BJ (cell line): ENCODE measurements around the gene TMEM114. TPM values are rescaled to one million over a fixed set of nuclear protein-coding genes. Genes with fewer than 3 reads are reported as not detected.

Source experiments
- CTCF ChIA-PET: fragments of 350-600 bp; formaldehyde crosslinking; extraction: SDS; loops from one replicate; lab custom pipeline; 2021; ENCODE audit warnings: antibody characterized with exemption, inconsistent platforms; lab: Yijun Ruan, JAX
- POLR2A ChIA-PET: fragments of 300-600 bp; sonication (Branson Sonifier 250); formaldehyde crosslinking; extraction: SDS; loops from one replicate; lab custom pipeline; 2021; ENCODE audit warnings: antibody characterized with exemption; lab: Charles Lee
- DNase-seq: peaks from one replicate; pipeline ENCODE4 v3.0.0-alpha.2; 2011; ENCODE audit warnings: low read depth
- H3K27me3 ChIP-seq: 2 replicates; pipeline ENCODE4 v1.6.0; 2011; ENCODE audit warnings: low read length; ENCODE audit not compliant: control insufficient read depth, insufficient read depth
- H3K36me3 ChIP-seq: 2 replicates; pipeline ENCODE4 v1.5.1; 2011; ENCODE audit warnings: low read length; ENCODE audit not compliant: control insufficient read depth, insufficient read depth
- H3K4me3 ChIP-seq: 2 replicates; pipeline ENCODE4 v1.5.1; 2011; ENCODE audit warnings: low read depth, mild to moderate bottlenecking, control low read depth, low read length
- polyA plus RNA-seq: library from polyadenylated mRNA; depleted of rRNA; stranded (reverse); fragments of >200 nt; gene quantifications from 2 replicates; pipeline ENCODE4 v1.2.3, GENCODE V29; 2011
- TF ChIP-seq, protein P1 (sequence below): IDR thresholded peaks from 2 replicates; pipeline ENCODE4 v1.5.1; 2011; ENCODE audit warnings: low read depth, mild to moderate bottlenecking, control low read depth, inconsistent platforms, low read length, moderate library complexity; ENCODE audit not compliant: insufficient read depth

TMEM114 gene
- polyA plus RNA-seq, 1 experiment: not detected

DNA sequence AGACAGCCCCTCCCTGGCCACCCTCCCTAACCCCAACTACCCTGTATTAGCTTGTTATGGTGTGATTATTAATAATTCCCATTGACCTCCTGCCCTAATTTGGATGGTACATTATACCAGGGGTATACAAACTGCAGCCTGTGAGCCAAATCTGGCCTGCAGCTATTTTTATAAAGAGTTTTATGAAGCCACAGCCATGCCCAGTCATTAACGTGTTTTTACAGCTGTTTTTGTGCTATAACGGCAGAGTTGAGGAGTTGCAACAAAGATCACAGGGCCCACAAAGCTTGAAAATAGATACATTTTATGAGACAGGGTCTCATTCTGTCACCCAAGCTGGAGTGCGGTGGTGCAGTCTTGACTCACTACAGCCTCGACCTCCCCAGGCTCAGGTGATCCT lies 37.1 kb upstream of the TMEM114 start:
- TF ChIP-seq, protein P1, sequence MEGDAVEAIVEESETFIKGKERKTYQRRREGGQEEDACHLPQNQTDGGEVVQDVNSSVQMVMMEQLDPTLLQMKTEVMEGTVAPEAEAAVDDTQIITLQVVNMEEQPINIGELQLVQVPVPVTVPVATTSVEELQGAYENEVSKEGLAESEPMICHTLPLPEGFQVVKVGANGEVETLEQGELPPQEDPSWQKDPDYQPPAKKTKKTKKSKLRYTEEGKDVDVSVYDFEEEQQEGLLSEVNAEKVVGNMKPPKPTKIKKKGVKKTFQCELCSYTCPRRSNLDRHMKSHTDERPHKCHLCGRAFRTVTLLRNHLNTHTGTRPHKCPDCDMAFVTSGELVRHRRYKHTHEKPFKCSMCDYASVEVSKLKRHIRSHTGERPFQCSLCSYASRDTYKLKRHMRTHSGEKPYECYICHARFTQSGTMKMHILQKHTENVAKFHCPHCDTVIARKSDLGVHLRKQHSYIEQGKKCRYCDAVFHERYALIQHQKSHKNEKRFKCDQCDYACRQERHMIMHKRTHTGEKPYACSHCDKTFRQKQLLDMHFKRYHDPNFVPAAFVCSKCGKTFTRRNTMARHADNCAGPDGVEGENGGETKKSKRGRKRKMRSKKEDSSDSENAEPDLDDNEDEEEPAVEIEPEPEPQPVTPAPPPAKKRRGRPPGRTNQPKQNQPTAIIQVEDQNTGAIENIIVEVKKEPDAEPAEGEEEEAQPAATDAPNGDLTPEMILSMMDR: no peak
- Histone ChIP-seq H3K27me3 (no peaks in the 10 kb centered on the region), H3K36me3 (peaks cover 40% of the 10 kb centered on the region), H3K4me3 (no peak overlapping the region)
- CTCF ChIA-PET: no interaction called here
- POLR2A ChIA-PET: no interaction called here
- no peak for DNase-seq

DNA sequence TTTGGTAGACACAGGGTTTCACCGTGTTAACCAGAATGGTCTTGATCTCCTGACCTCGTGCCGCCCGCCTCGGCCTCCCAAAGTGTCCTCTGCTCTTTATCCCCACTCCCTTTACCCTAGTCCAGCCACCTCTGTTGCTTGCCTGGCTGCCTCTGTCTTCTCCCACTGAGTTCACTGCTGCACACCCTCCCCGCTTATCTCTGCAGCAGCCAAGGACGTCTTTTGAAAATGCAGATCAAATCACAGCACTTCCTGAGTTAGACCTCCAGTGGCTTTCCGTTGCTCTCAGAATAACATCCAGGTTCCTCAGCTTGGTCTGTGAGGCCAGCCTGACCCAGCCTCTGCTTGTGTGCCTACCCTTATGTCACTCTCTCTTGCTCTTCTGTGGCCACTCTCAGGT lies 36.6 kb upstream of the TMEM114 start:
- H3K27me3 ChIP-seq: no peaks in the 10 kb centered on the region
- ChIA-PET POLR2A (no interaction called here), CTCF (no interaction called here)
- H3K36me3 ChIP-seq: peaks cover 40% of the 10 kb centered on the region
- DNase-seq: no peak
- H3K4me3 ChIP-seq: no peak overlapping the region
- TF ChIP-seq, protein P1: no peak

DNA sequence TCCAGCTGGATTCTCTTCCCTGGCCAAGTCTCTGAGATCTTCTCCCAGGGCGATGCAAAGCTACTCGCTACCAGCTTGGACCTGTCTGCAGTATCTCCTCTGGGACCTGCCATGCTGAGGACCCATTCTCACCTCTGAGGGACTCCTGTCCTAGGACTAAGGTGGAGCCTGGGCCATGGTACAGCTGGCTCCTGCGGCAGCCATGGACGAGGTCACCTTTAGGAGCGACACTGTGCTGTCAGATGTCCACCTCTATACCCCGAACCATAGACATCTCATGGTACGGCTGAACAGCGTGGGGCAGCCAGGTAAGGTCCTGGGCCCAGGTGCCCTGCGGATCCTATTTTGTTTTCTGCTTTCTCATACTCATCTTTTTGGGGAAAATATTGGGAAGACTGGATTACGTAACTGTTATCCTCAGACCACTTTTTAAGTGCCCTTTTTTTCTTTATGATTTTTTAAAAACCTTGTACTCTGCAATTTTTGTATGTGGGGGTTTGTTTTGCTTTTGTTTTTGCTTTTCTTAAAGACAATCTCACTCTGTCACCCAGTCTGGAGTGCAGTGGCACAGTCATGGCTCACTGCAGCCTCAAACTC lies 35.3 kb upstream of the TMEM114 start:
- POLR2A ChIA-PET: no interaction called here
- TF ChIP-seq, protein P1: no peak
- DNase-seq: no peak
- peaks cover 3% of the 10 kb centered on the region; the same call in 1 of the 2 replicates for H3K27me3 ChIP-seq
- CTCF ChIA-PET: no interaction called here
- H3K36me3 ChIP-seq: peaks cover 33% of the 10 kb centered on the region
- H3K4me3 ChIP-seq: no peak overlapping the region

DNA sequence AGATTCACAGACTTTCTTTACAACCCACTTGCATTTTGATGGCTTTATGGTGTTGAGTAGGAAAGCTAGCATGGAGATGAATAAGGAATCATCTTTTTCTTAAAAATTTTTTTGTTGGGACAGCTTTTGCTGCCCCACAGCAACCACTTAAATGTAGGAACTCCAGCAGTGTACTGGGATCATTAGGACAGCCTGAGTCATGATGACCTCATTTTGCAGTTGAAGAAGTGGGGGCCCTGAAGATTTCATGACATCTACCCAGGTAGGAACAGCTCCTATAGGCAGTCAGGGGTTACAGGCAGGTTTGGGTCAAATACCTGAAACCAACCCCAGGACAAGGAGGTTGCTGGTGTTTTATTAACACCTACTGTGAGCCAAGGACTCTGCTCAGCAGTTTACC lies 33.3 kb upstream of the TMEM114 start:
- TF ChIP-seq, protein P1: no peak
- DNase-seq: no peak
- peaks cover 18% of the 10 kb centered on the region for H3K36me3 ChIP-seq
- ChIA-PET POLR2A (no interaction called here), CTCF (interaction anchor here (1.4 kb wide), 1 partner anchor 9 kb away, joined by 3 read pairs; no protein-coding TSS in a partner anchor)
- peaks cover 3% of the 10 kb centered on the region for H3K27me3 ChIP-seq
- H3K4me3 ChIP-seq: no peak overlapping the region

DNA sequence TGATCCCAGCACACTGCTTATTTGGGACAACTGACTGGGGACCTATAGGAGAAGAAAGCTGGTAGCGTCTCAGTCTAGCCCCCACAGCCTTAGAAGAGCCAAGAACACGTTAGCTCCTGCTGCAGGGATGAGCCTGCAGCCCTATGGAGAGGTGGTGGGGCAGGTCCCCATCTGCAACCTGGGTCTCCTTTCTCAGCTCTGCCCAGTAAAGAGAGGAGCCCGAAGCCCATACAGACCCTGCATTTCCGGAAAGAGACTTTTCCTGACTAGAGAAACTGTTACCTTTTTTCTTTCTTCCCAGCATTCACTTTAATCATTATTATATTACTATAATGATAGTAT lies 32.0 kb upstream of the TMEM114 start:
- Histone ChIP-seq H3K27me3 (peaks cover 3% of the 10 kb centered on the region), H3K4me3 (peak overlapping the region; percentile 98), H3K36me3 (peaks cover 13% of the 10 kb centered on the region)
- CTCF ChIA-PET: no interaction called here
- POLR2A ChIA-PET: interaction anchor here (0.7 kb wide), 1 partner anchor 13 kb away, joined by 3 read pairs; no protein-coding TSS in a partner anchor
- DNase-seq: no peak
- TF ChIP-seq, protein P1: no peak
